Naive thymus-derived CD8-positive, alpha-beta T cell (primary cell): ENCODE measurements around the gene LPP. TPM values are rescaled to one million over a fixed set of nuclear protein-coding genes. Genes with fewer than 3 reads are reported as not detected.

Experiments used
- ATAC-seq, 2 donors: fragments of 150-1000 bp; cut with Tn5 transposase in 1 of 2; sonication (Bioruptor Pico), chemical (Tn5 transposase) in 1 of 2; 1 replicate in 1 of 2; 2 replicates in 1 of 2; pipeline ENCODE4 v1.10.0; 2021; ENCODE audit warnings: mild to moderate bottlenecking in 2 of 2, moderate library complexity in 2 of 2
- POLR2A ChIA-PET: fragments of 350-600 bp; sonication (Branson Sonifier 250); formaldehyde crosslinking; loops from one replicate; lab custom pipeline; 2021; ENCODE audit warnings: antibody characterized with exemption; lab: Charles Lee
- DNase-seq, 10 donors: peaks; one replicate each; pipeline versions ENCODE4 v3.0.0 to v3.0.0-alpha.2; 2020 to 2022
- H3K27ac Mint-ChIP-seq, 10 donors: one replicate each; pipeline ENCODE4 v1.8.0; 2020 to 2022; ENCODE audit warnings: mild to moderate bottlenecking in 10 of 10, mixed read lengths in 10 of 10, moderate library complexity in 4 of 10, inconsistent platforms in 1 of 10
- H3K27me3 Mint-ChIP-seq, 5 donors: one replicate each; pipeline ENCODE4 v1.8.0; 2021 to 2022; ENCODE audit warnings: mixed read lengths in 5 of 5
- H3K36me3 Mint-ChIP-seq, 3 donors: one replicate each; pipeline ENCODE4 v1.8.0; 2020 to 2022; ENCODE audit warnings: mixed read lengths in 3 of 3, mild to moderate bottlenecking in 2 of 3, inconsistent platforms in 1 of 3
- H3K4me1 Mint-ChIP-seq, 4 donors: one replicate each; pipeline ENCODE4 v1.8.0; 2021 to 2022; ENCODE audit warnings: mixed read lengths in 4 of 4
- H3K4me3 Mint-ChIP-seq, 10 donors: one replicate each; pipeline ENCODE4 v1.8.0; 2020 to 2022; ENCODE audit warnings: mild to moderate bottlenecking in 10 of 10, mixed read lengths in 10 of 10, moderate library complexity in 6 of 10, inconsistent platforms in 1 of 10
- H3K9me3 Mint-ChIP-seq, 9 donors: one replicate each; pipeline ENCODE4 v1.8.0; 2020 to 2022; ENCODE audit warnings: mixed read lengths in 9 of 9, mild to moderate bottlenecking in 3 of 9, inconsistent platforms in 1 of 9, moderate library complexity in 1 of 9
- microRNA-seq: library from miRNA; unstranded; fragments of <30 nt; microRNA quantifications from one replicate; pipeline ENCODE4 v1.2.0, GENCODE V29; 2022; ENCODE audit warnings: borderline microRNAs expressed
- polyA plus RNA-seq, 3 donors: library from polyadenylated mRNA; unstranded; fragments of 300-500 nt; fragmentation: Illumina TruSeq; gene quantifications; one replicate each; pipeline ENCODE4 v1.2.3, GENCODE V29; 2021
- total RNA-seq, 8 experiments: library from RNA in 2 of 8; stranded (reverse) in 2 of 8; gene quantifications; one replicate each; pipeline ENCODE4 v1.2.3 and lab custom pipeline; 2021 to 2026

The LPP gene
- total and polyA plus RNA-seq, 5 experiments from 2014 or later: 4.9 to 12.5 (median 7.7) TPM

GRCh38 chr3:188929137-188929536 is 775.2 kb downstream of the LPP start:
- Mint-ChIP-seq H3K27me3 (peaks cover 0 to 1% (median 0%) of the 10 kb centered on the region in 5 donors), H3K36me3 (no peaks in the 10 kb centered on the region)
- POLR2A ChIA-PET: no interaction called here

GRCh38 chr3:188931036-188931435 is 777.1 kb downstream of the LPP start:
- H3K27me3 Mint-ChIP-seq: peaks cover 0 to under 1% (median 0%) of the 10 kb centered on the region in 5 donors
- POLR2A ChIA-PET: no interaction called here

More at GRCh38 chr3:188929137-188929536, 775.2 kb downstream of the LPP start:
- Mint-ChIP-seq H3K4me1 (peaks cover 0 to 8% (median 2%) of the 10 kb centered on the region in 4 donors), H3K27ac (peak overlapping the region in 1 of 10 donors; percentile 47), H3K9me3 (no peaks in the 10 kb centered on the region), H3K4me3 (no peak overlapping the region)
- ATAC-seq: no peak
- no peak for DNase-seq

GRCh38 chr3:188931531-188931930 is 777.6 kb downstream of the LPP start:
- ATAC-seq: no peak
- H3K4me3 Mint-ChIP-seq: no peak overlapping the region
- H3K36me3 Mint-ChIP-seq: no peaks in the 10 kb centered on the region

More at GRCh38 chr3:188931036-188931435, 777.1 kb downstream of the LPP start:
- no peaks in the 10 kb centered on the region for H3K9me3 Mint-ChIP-seq
- peaks cover 0 to 7% (median 2%) of the 10 kb centered on the region in 4 donors for H3K4me1 Mint-ChIP-seq
- DNase-seq: no peak
- no peaks in the 10 kb centered on the region for H3K36me3 Mint-ChIP-seq
- no peak overlapping the region for H3K4me3 Mint-ChIP-seq
- H3K27ac Mint-ChIP-seq: no peak overlapping the region
- ATAC-seq: no peak

GRCh38 chr3:188934989-188935388 is 781.0 kb downstream of the LPP start:
- POLR2A ChIA-PET: no interaction called here
- no peaks in the 10 kb centered on the region for H3K36me3 Mint-ChIP-seq
- no peak overlapping the region for H3K27ac Mint-ChIP-seq
- no peaks in the 10 kb centered on the region for H3K9me3 Mint-ChIP-seq
- DNase-seq: no peak
- peaks cover 0 to 4% (median 1%) of the 10 kb centered on the region in 4 donors for H3K4me1 Mint-ChIP-seq
- no peak for ATAC-seq
- peaks cover 0 to 5% (median 0%) of the 10 kb centered on the region in 5 donors for H3K27me3 Mint-ChIP-seq
- no peak overlapping the region for H3K4me3 Mint-ChIP-seq

More at GRCh38 chr3:188931531-188931930, 777.6 kb downstream of the LPP start:
- Mint-ChIP-seq H3K27me3 (no peaks in the 10 kb centered on the region), H3K9me3 (no peaks in the 10 kb centered on the region), H3K4me1 (peaks cover 0 to 5% (median 2%) of the 10 kb centered on the region in 4 donors), H3K27ac (peak overlapping the region in 1 of 10 donors; percentile 86)
- POLR2A ChIA-PET: no interaction called here
- DNase-seq: no peak

- POLR2A ChIA-PET: no interaction called here
- Mint-ChIP-seq H3K36me3 (no peaks in the 10 kb centered on the region), H3K27ac (no peak overlapping the region), H3K27me3 (peaks cover 0 to 5% (median 0%) of the 10 kb centered on the region in 5 donors), H3K9me3 (no peaks in the 10 kb centered on the region), H3K4me1 (peaks cover 0 to 4% (median 2%) of the 10 kb centered on the region in 4 donors), H3K4me3 (no peak overlapping the region)
- DNase-seq: no peak
- ATAC-seq: no peak
These were observed 782.7 kb downstream of the LPP start for GRCh38 chr3:188936597-188937107.

- Mint-ChIP-seq H3K4me1 (peaks cover 0 to 4% (median 2%) of the 10 kb centered on the region in 4 donors), H3K9me3 (no peaks in the 10 kb centered on the region), H3K4me3 (no peak overlapping the region), H3K27ac (no peak overlapping the region), H3K36me3 (no peaks in the 10 kb centered on the region), H3K27me3 (peaks cover 0 to 5% (median 0%) of the 10 kb centered on the region in 5 donors)
- DNase-seq (no peak), ATAC-seq (no peak)
- POLR2A ChIA-PET: no interaction called here
These were observed 783.4 kb downstream of the LPP start for GRCh38 chr3:188937389-188937788.

- H3K27ac Mint-ChIP-seq: no peak overlapping the region
- H3K4me3 Mint-ChIP-seq: no peak overlapping the region
- H3K36me3 Mint-ChIP-seq: peaks cover 0 to 4% (median 0%) of the 10 kb centered on the region in 3 donors
- H3K27me3 Mint-ChIP-seq: peaks cover 0 to 10% (median 0%) of the 10 kb centered on the region in 5 donors
- ATAC-seq: no peak
- H3K9me3 Mint-ChIP-seq: peaks cover 0 to 4% (median 0%) of the 10 kb centered on the region in 9 donors
- POLR2A ChIA-PET: no interaction called here
- DNase-seq: no peak
- peaks cover 0 to 4% (median 2%) of the 10 kb centered on the region in 4 donors for H3K4me1 Mint-ChIP-seq
These were observed 785.0 kb downstream of the LPP start for GRCh38 chr3:188938999-188939398.

- no peak overlapping the region for H3K27ac Mint-ChIP-seq
- peaks cover 0 to 10% (median 2%) of the 10 kb centered on the region in 5 donors for H3K27me3 Mint-ChIP-seq
- no peak overlapping the region for H3K4me3 Mint-ChIP-seq
- H3K9me3 Mint-ChIP-seq: peaks cover 0 to 4% (median 0%) of the 10 kb centered on the region in 9 donors
- H3K4me1 Mint-ChIP-seq: peaks cover 0 to 4% (median 2%) of the 10 kb centered on the region in 4 donors
- H3K36me3 Mint-ChIP-seq: peaks cover 0 to 4% (median 0%) of the 10 kb centered on the region in 3 donors
- POLR2A ChIA-PET: no interaction called here
- DNase-seq (no peak), ATAC-seq (no peak)
These were observed 786.0 kb downstream of the LPP start for GRCh38 chr3:188939814-188940572.

Small RNA genes within 50 kb of the gene (microRNA-seq; reads per million reads assigned to microRNA genes)
- 1,729 reads per million, percentile 88 among the genes with 10 or more reads in this experiment for gene MIR28
